GM19397 (cell line): ENCODE measurements around the gene RNF187.

ENCODE experiments used
- ATAC-seq: cut with Tn5 transposase; IDR thresholded peaks from one replicate; pipeline ENCODE4 v1.9.1; 2021; ENCODE audit warnings: mild to moderate bottlenecking, moderate library complexity; ENCODE audit not compliant: unreplicated experiment

The RNF187 gene

GRCh38 chr1:228507961-228508652, 20.9 kb downstream of the RNF187 start:
- no peak for ATAC-seq

- no peak for ATAC-seq
Observed at GRCh38 chr1:228508840-228509415, 21.7 kb downstream of the RNF187 start.

DNA sequence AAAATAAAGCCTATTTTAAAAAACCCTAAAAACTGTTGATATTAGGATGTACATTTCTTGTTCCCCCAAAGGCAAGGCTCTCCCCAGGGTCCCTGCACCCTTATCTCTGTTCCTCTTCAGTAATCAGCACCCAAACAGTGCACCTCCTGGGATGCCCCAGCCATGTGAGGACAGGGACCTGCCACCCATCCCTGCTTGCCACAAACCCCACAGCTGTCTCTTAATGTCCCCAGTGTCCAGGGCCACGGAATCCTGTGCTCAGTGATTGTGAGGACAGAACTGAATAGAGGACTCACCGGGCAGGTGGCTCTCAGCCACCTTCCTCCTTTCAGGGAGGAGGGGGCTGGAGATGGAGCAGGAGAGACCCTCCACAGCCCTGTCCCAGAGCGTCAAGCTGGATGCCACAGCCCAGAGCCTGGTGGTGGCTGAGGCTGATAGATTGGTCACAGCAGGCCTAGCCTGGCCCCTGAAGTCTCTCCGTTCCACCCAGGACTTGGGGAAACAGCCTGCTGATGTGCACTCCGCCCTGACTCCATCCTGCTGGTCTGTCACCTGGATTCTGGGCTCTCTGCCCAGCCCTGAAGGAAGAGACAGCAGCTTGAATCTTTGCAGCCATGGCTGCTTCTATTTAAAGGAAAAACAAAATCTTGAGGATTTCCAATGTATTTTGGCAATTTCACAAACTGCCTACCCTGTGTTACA, 23.1 kb downstream of the RNF187 start:
- no peak for ATAC-seq

DNA sequence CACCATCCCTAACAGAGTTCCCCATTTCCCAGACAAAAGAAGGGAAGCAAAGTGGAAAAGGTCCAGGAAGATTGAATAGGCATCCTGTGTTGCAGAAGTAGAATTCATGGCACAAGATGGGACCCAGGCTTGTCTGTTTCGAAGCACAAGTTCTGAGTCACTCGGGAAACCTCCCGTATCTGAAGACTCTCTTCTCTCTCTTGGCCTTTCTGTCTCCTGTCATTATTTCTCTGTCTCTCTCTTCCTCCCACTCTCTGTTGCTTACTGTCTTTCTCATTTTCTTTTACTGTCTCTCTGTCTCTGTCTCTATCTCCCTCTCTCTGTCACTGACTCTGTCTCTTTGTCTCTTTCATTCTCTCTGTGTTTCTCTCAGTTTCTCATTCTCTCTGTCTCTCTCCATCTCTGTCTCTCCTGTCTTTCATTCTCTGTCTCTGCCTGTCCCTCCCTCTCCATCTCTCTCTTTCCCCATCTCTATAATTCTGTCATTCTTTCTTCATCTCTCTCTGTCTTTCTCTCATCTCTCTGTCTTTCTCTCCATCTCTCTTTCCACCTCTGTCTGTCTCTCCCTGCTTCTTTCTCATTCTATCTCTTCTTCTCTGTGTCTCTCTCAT, 23.7 kb downstream of the RNF187 start:
- ATAC-seq = no peak

GRCh38 chr1:228511546-228512445, 24.6 kb downstream of the RNF187 start:
- ATAC-seq = no peak

DNA sequence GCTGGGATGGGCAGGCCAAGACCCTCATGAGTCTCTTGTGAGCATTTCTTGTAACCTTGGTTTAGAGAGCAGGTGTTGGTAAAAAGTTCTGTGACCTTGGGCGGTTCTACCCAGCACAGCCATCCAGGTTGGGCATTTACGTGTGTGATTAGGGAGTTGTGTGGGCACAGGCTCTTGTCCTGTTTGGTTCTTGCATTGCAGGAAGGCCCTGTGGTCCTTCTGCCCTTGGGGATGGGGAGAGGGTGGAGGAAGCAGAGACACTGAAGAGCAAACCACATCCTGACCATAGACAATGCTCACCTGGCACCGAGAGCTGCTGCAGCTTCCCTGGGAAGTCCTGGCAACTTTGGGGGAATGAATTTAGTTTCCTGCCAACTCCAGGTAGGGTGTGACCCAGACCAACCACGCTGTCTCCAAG, 25.6 kb downstream of the RNF187 start:
- ATAC-seq = no peak

DNA sequence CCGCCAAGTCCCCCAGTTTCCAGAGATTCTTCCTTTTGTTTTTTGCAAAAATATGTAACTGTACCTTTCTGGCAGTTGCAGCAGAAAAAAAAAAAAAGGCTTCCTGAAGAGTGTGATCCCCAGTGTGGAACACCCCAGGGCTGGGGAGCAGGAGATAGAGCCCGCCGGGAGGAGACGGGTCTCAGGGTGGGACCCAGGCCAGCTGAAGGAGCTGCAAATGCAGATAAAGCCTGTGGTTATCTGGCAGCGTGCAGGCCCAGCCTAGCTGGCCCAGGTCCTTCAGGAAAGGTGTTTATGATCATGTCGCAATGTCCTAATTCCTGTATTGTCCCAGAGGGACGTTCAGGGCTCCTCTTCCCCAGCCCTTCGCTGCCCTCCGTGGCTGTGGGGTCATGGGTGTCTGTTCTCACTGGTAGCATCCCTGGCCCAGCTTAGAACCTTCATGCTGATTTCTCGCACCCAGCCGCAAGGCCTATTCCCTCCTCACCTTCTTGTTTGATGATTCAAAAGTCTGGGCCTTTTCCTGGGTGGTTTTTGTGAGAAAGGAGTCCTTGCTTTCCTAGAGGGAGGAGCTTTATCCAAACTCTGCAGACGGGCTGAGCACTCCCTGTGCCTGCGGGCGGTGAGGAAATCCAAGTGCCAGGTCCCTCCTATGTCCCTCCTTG, 26.2 kb downstream of the RNF187 start:
- ATAC-seq = no peak

DNA sequence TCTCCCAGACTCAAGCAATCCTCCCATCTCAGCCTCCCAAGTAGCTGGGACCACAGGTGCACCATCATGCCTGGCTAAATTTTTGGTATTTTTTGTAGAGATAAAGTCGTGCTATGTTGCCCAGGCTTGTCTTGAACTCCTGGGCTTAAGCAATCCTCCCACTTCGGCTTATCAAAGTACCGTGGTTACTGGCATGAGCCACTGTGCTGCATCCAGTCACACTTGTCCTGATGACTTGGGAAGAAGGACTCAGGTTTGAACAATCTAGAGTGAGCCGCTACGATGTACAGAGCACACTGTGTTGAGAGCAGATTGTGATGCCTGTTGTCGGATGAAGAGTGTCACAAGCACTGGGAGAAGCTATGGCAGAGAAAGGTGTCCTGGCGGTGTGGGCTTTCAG, 27.2 kb downstream of the RNF187 start:
- ATAC-seq = no peak

DNA sequence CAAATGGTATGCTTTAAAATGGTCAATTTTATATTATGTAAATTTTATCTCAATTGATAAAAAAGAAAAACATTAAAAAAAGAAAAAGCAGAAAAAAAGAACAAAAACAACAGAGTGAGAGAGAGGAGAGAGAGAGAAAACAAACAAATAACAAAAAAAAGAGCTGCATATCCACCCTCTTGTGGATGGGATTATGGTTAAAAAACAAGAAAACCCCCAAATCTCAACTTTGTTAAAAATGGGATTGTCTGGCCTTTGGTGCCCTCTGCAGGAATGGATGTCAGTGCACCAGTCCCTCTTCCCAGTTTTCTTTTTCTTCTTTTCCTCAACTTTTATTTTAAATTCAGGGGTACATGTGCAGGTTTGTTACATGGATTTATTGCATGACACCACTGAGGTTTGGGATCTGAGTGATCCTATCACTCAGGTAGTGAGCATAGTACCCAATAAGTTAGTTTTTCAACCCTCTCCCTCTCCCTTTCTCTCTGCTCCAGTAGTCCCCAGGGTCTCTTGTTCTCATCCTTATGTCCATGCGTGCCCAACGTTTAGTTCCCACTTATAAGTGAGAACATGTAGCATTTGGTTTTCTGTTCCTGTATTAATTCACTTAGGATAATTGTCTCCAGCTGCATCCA, 28.1 kb downstream of the RNF187 start:
- no peak for ATAC-seq

DNA sequence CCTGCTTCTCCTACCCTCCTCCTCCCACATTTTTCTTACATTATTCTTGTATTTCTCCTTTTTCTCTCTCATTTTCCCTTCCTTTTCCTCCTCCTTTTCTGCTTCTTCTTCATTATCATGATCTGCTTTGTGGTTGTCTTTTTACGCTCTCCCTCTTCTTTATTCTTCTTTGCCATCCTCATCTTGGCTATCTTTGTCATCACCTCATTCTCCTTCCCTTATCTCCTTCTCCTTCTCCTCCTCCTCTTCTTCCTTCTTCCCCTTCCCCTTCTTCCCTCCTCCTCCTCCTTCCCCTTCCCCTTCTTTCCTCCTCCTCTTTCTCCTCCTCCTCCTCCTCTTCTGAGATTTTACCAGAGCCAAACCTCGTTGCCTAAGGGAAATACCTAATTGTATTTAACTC, 30.5 kb downstream of the RNF187 start:
- ATAC-seq = no peak

- no peak for ATAC-seq
Observed at GRCh38 chr1:228527596-228527995, 40.4 kb downstream of the RNF187 start.

DNA sequence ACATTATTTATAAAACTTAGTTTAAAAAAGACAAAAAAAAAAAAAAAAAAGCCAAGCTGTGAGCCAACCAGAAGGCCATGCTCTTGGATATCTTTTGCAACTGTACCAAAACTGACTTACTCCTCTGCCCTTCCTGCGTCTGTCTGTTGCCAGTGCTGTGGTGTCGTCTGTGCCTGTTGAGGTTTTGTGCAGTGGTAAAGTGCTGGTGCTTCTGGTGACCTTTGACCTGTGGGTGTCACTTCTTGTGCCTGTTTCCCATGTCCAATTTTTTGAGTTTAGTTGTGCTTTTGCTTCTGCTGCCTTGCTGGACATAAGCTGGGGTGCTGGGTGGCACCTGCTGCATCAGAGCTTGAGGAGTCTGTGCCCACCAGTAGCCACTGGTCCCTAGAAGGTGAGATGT, 41.4 kb downstream of the RNF187 start:
- no peak for ATAC-seq

- ATAC-seq = no peak
Observed at GRCh38 chr1:228530086-228530758, 43.0 kb downstream of the RNF187 start.

DNA sequence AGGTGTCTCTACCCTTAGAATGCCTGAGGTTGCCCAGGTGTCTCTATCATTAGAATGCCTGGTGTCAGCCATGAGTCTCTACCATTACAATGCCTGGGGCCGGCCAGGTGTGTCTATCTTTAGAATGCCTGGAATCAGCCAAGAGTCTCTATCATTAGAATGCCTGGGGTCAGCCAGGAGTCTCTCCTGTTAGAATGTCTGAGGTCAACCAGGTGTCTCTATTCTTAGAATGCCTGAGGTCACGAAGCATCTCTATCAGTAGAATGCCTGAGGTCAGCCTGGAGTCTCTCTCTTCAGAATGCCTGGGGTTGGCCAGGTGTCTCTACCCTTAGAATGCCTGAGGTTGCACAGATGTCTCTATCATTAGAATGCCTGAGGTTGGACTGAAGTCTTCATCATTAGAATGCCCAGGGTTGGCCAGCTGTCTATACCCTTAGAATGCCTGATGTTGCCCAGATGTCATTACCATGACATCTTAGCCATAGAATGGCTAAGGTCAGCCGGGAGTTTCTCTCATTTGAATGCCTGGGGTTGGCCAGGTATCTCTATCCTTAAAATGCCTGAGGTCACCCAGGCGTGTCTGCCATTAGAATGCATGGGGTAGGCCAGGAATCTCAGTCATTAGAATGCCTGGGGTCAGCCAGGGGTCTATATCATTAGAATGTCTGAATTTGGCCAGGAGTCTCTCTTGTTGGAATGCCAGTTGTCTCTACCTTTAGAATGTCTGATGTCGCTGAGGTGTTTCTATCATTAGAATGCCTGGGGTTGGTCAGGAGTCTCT, 44.0 kb downstream of the RNF187 start:
- no peak for ATAC-seq

- no peak for ATAC-seq
Observed at GRCh38 chr1:228538831-228539230, 51.6 kb downstream of the RNF187 start.

DNA sequence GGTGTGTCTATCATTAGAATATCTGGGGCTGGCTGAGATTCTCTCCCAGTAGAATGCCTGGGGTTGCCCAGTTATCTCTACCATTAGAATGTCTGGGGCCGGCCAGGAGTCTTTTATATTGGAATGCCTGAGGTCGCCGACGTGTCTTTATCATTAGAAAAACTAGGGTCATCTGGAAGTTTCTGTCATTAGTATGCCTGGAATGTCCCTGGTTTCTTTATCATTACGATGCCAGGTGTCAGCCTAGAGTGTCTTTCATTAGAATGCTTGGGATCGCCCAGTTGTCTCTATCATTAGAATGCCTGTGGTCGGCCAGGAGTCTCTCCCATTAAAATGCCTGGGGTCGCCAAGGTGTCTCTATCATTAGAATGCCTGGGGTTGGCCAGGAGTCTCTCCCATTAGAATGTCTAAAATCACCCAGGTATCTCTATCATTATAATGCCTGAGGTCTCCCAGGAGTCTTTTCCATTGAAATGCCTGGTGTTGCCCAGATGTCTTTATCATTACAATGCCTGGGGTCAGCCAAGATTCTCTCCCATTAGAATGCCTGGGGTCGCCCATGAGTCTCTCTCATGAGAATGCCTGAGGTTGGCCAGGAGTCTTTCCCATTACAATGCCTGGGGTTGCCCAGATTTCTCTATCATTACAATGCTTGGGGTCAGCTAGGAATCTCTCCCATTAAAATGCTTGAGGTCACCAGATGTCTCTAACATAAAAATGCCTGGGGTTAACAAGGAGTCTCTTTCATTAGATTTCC, 53.2 kb downstream of the RNF187 start:
- ATAC-seq = no peak

DNA sequence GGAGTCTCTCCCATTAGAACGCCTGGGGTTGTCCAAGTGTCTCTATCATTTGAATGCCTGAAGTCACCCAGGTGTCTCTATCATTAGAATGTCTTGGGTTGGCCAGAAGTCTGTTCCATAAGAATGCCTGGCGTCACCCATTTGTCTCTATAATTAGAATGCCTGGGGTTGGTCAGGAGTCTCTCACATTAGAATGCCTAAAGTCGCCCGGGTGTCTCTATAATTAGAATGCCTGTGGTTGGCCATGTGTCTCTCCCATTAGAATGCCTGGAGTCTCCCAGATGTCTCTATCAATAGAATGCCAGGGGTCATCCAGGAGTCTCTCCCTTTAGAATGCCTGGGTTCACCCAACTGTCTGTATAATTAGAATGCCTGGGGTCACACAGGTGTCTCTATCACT, 54.5 kb downstream of the RNF187 start:
- ATAC-seq = no peak

- ATAC-seq = no peak
Observed at GRCh38 chr1:228542376-228542775, 55.2 kb downstream of the RNF187 start.
